Measurements from ENCODE around the gene FGFR3. TPM values are rescaled to one million over a fixed set of nuclear protein-coding genes. Genes with fewer than 3 reads are reported as not detected.

FGFR3 gene
- total RNA-seq, 1 experiment from 2014 or later: 8.2 TPM

- H3K36me3 ChIP-seq (ENCODE audit: control insufficient read depth, insufficient read depth, low read length): no peaks in the 10 kb centered on the region
- no peaks in the 10 kb centered on the region for H3K4me1 ChIP-seq (ENCODE audit: control insufficient read depth, insufficient read depth, low read length)
- H3K4me3 ChIP-seq (ENCODE audit: low read depth in 2 of 2, low read length in 2 of 2): no peak overlapping the region
- intact Hi-C loops (cut with micrococcal nuclease; ENCODE audit: unreplicated experiment) (no loop called here), in situ Hi-C loops (cut with HindIII; ENCODE audit: low pct_unique_long_range_greater_than_20kb, low sequenced_read_pairs) (no loop called here)
- no TSS peak for BruUV-seq (replicated peaks)
- TF ChIP-seq REST (IDR thresholded peaks at IDR 0.05; ENCODE audit: insufficient read depth in 1 of 2, low read depth in 2 of 2, low read length in 1 of 2) (no peak), POLR2AphosphoS5 (IDR thresholded peaks at IDR 0.05; ENCODE audit: low read depth, low read length) (no peak), SIN3A (IDR thresholded peaks at IDR 0.05; ENCODE audit: borderline replicate concordance, insufficient read depth, low read depth, low read length) (no peak)
- ATAC-seq: no peak
- ChIA-PET CTCF (no interaction called here), POLR2A (no interaction called here)
- H3K27me3 ChIP-seq (ENCODE audit: control insufficient read depth, insufficient read depth, low read length): no peaks in the 10 kb centered on the region
- DNase-seq (ENCODE audit: low read depth, low spot score): no peak
- no peak overlapping the region for H3K27ac ChIP-seq (ENCODE audit: low read length)
- no peaks in the 10 kb centered on the region for H3K9me3 ChIP-seq (ENCODE audit: control insufficient read depth, insufficient read depth, low read depth, low read length)
Observed at GRCh38 chr4:1825326-1825725, 32.2 kb downstream of the FGFR3 start.

- DNase-seq (ENCODE audit: low read depth, low spot score): no peak
- in situ Hi-C loops (cut with HindIII; ENCODE audit: low pct_unique_long_range_greater_than_20kb, low sequenced_read_pairs): no loop called here
- Histone ChIP-seq H3K9me3 (ENCODE audit: control insufficient read depth, insufficient read depth, low read depth, low read length) (no peaks in the 10 kb centered on the region), H3K4me1 (ENCODE audit: control insufficient read depth, insufficient read depth, low read length) (no peaks in the 10 kb centered on the region), H3K27me3 (ENCODE audit: control insufficient read depth, insufficient read depth, low read length) (no peaks in the 10 kb centered on the region), H3K36me3 (ENCODE audit: control insufficient read depth, insufficient read depth, low read length) (no peaks in the 10 kb centered on the region), H3K27ac (ENCODE audit: low read length) (no peak overlapping the region), H3K4me3 (ENCODE audit: low read depth in 2 of 2, low read length in 2 of 2) (no peak overlapping the region)
- intact Hi-C loops (cut with micrococcal nuclease; ENCODE audit: unreplicated experiment): no loop called here
- ChIA-PET POLR2A (no interaction called here), CTCF (interaction anchor here (0.6 kb wide), 1 partner anchor 363 kb away, joined by 4 read pairs; no protein-coding TSS in a partner anchor)
- ATAC-seq: no peak
- no peak for TF ChIP-seq SIN3A (IDR thresholded peaks at IDR 0.05; ENCODE audit: borderline replicate concordance, insufficient read depth, low read depth, low read length)
- TF ChIP-seq CTCF (IDR thresholded peaks at IDR 0.05): no peak
- no peak for TF ChIP-seq POLR2AphosphoS5 (IDR thresholded peaks at IDR 0.05; ENCODE audit: low read depth, low read length)
- TF ChIP-seq TCF7L2 (IDR thresholded peaks at IDR 0.05; ENCODE audit: low read depth, low read length): no peak
- TF ChIP-seq REST (IDR thresholded peaks at IDR 0.05; ENCODE audit: insufficient read depth in 1 of 2, low read depth in 2 of 2, low read length in 1 of 2): no peak
- no TSS peak for BruUV-seq (replicated peaks)
Observed at GRCh38 chr4:1826531-1827350, 33.6 kb downstream of the FGFR3 start.
